IPS-20b (cell line): ENCODE measurements around the gene POU4F2.
A peak's percentile ranks its signal among the peaks of the same experiment; 100 is the strongest.

ENCODE experiments used
- H3K27ac ChIP-seq: one replicate; pipeline ENCODE4 v1.5.1; 2013; ENCODE audit warnings: low read length
- H3K27me3 ChIP-seq: 2 replicates; pipeline ENCODE4 v1.6.1; 2013; ENCODE audit warnings: mild to moderate bottlenecking, low read length, inconsistent platforms; ENCODE audit not compliant: insufficient read depth
- H3K36me3 ChIP-seq: 2 replicates; pipeline ENCODE4 v1.6.1; 2013; ENCODE audit warnings: low read depth, mild to moderate bottlenecking, inconsistent platforms, low read length, moderate library complexity; ENCODE audit not compliant: insufficient read depth
- H3K4me1 ChIP-seq: 2 replicates; pipeline ENCODE4 v1.6.1; 2013; ENCODE audit warnings: mild to moderate bottlenecking, control low read depth, inconsistent platforms, low read length, moderate library complexity; ENCODE audit not compliant: insufficient read depth
- H3K4me3 ChIP-seq: 2 replicates; pipeline ENCODE4 v1.5.1; 2013; ENCODE audit warnings: mild to moderate bottlenecking, low read length, inconsistent platforms
- H3K9ac ChIP-seq: 2 replicates; pipeline ENCODE4 v1.6.1; 2013; ENCODE audit warnings: low read depth, mild to moderate bottlenecking, inconsistent platforms, low read length, moderate library complexity
- H3K9me3 ChIP-seq: 2 replicates; pipeline ENCODE4 v1.6.1; 2013; ENCODE audit warnings: mild to moderate bottlenecking, low read depth, low read length, inconsistent platforms; ENCODE audit not compliant: insufficient read depth

Gene POU4F2

GRCh38 chr4:146641762-146642161 lies 3.1 kb downstream of the POU4F2 start:
- H3K4me1 ChIP-seq = no peaks in the 10 kb centered on the region
- H3K4me3 ChIP-seq = no peak overlapping the region
- no peaks in the 10 kb centered on the region for H3K36me3 ChIP-seq
- H3K9me3 ChIP-seq = no peaks in the 10 kb centered on the region
- H3K27me3 ChIP-seq = peaks cover 100% of the 10 kb centered on the region
- H3K9ac ChIP-seq = no peak overlapping the region
- no peak overlapping the region for H3K27ac ChIP-seq

- Histone ChIP-seq H3K4me1 (peaks cover 4% of the 10 kb centered on the region; the same call in 1 of the 2 replicates), H3K27me3 (peaks cover 100% of the 10 kb centered on the region), H3K27ac (no peak overlapping the region), H3K9me3 (no peaks in the 10 kb centered on the region), H3K4me3 (no peak overlapping the region), H3K36me3 (no peaks in the 10 kb centered on the region), H3K9ac (no peak overlapping the region)
Measured at GRCh38 chr4:146643812-146644401, 5.2 kb downstream of the POU4F2 start.

- Histone ChIP-seq H3K27ac (no peak overlapping the region), H3K27me3 (peaks cover 100% of the 10 kb centered on the region), H3K9ac (no peak overlapping the region), H3K9me3 (no peaks in the 10 kb centered on the region), H3K4me1 (peaks cover 4% of the 10 kb centered on the region; the same call in 1 of the 2 replicates), H3K4me3 (no peak overlapping the region), H3K36me3 (no peaks in the 10 kb centered on the region)
Measured at GRCh38 chr4:146645921-146646320, 7.2 kb downstream of the POU4F2 start.

- Histone ChIP-seq H3K9ac (no peak overlapping the region), H3K9me3 (no peaks in the 10 kb centered on the region), H3K27me3 (peaks cover 100% of the 10 kb centered on the region), H3K27ac (no peak overlapping the region), H3K4me1 (peaks cover 4% of the 10 kb centered on the region; the same call in 1 of the 2 replicates), H3K4me3 (peak overlapping the region; percentile 57; the same call in 1 of the 2 replicates), H3K36me3 (no peaks in the 10 kb centered on the region)
Measured at GRCh38 chr4:146646593-146647325, 8.1 kb downstream of the POU4F2 start.

- Histone ChIP-seq H3K9ac (no peak overlapping the region), H3K27me3 (peaks cover 100% of the 10 kb centered on the region)
Measured at GRCh38 chr4:146647615-146648460, 9.1 kb downstream of the POU4F2 start.

GRCh38 chr4:146648461-146648783 lies 9.7 kb downstream of the POU4F2 start:
- peak overlapping the region; percentile 57; the same call in 1 of the 2 replicates for H3K4me3 ChIP-seq
- H3K27me3 ChIP-seq = peaks cover 100% of the 10 kb centered on the region
- H3K9me3 ChIP-seq = no peaks in the 10 kb centered on the region
- H3K27ac ChIP-seq = no peak overlapping the region
- H3K9ac ChIP-seq = no peak overlapping the region
- no peaks in the 10 kb centered on the region for H3K36me3 ChIP-seq
- peaks cover 5% of the 10 kb centered on the region; the same call in 1 of the 2 replicates for H3K4me1 ChIP-seq

More at GRCh38 chr4:146647615-146648460, 9.1 kb downstream of the POU4F2 start:
- Histone ChIP-seq H3K27ac (no peak overlapping the region), H3K4me3 (peak overlapping the region; percentile 57), H3K9me3 (no peaks in the 10 kb centered on the region), H3K36me3 (no peaks in the 10 kb centered on the region), H3K4me1 (peaks cover 4% of the 10 kb centered on the region; the same call in 1 of the 2 replicates)

- H3K9ac ChIP-seq = no peak overlapping the region
- no peak overlapping the region for H3K27ac ChIP-seq
- no peaks in the 10 kb centered on the region for H3K9me3 ChIP-seq
- peaks cover 8% of the 10 kb centered on the region; the same call in 1 of the 2 replicates for H3K4me1 ChIP-seq
- H3K36me3 ChIP-seq = no peaks in the 10 kb centered on the region
- H3K4me3 ChIP-seq = no peak overlapping the region
- H3K27me3 ChIP-seq = peaks cover 100% of the 10 kb centered on the region
Measured at GRCh38 chr4:146649232-146649631, 10.5 kb downstream of the POU4F2 start.

- Histone ChIP-seq H3K9ac (no peak overlapping the region), H3K4me3 (no peak overlapping the region), H3K27me3 (peaks cover 100% of the 10 kb centered on the region), H3K27ac (no peak overlapping the region), H3K9me3 (no peaks in the 10 kb centered on the region), H3K4me1 (peaks cover 8% of the 10 kb centered on the region; the same call in 1 of the 2 replicates), H3K36me3 (no peaks in the 10 kb centered on the region)
Measured at GRCh38 chr4:146650034-146650433, 11.3 kb downstream of the POU4F2 start.

GRCh38 chr4:146654687-146655520 lies 16.2 kb downstream of the POU4F2 start:
- Histone ChIP-seq H3K27ac (no peak overlapping the region), H3K27me3 (peaks cover 95% of the 10 kb centered on the region), H3K4me3 (peak overlapping the region; percentile 57), H3K4me1 (peaks cover 4% of the 10 kb centered on the region; the same call in 1 of the 2 replicates), H3K36me3 (no peaks in the 10 kb centered on the region), H3K9ac (no peak overlapping the region), H3K9me3 (no peaks in the 10 kb centered on the region)

- H3K4me1 ChIP-seq = peaks cover 4% of the 10 kb centered on the region; the same call in 1 of the 2 replicates
- H3K9ac ChIP-seq = no peak overlapping the region
- H3K27ac ChIP-seq = no peak overlapping the region
- H3K36me3 ChIP-seq = no peaks in the 10 kb centered on the region
- H3K9me3 ChIP-seq = no peaks in the 10 kb centered on the region
- H3K27me3 ChIP-seq = peaks cover 92% of the 10 kb centered on the region
- peak overlapping the region; percentile 57 for H3K4me3 ChIP-seq
Measured at GRCh38 chr4:146655521-146655856, 16.8 kb downstream of the POU4F2 start.

GRCh38 chr4:146661367-146661766 lies 22.7 kb downstream of the POU4F2 start:
- Histone ChIP-seq H3K9ac (no peak overlapping the region), H3K4me3 (no peak overlapping the region), H3K4me1 (no peaks in the 10 kb centered on the region), H3K27ac (no peak overlapping the region), H3K27me3 (peaks cover 37% of the 10 kb centered on the region), H3K36me3 (no peaks in the 10 kb centered on the region), H3K9me3 (no peaks in the 10 kb centered on the region)
